HFF-Myc (cell line): ENCODE data around the gene CATSPERD.

Experiments used
- DNase-seq: peaks from one replicate; pipeline ENCODE4 v3.0.0-alpha.2; 2011; ENCODE audit warnings: low read depth; ENCODE audit errors: extremely low read depth
- H3K4me3 ChIP-seq: replicated peaks from 2 replicates; pipeline ENCODE4 v1.5.1; 2011; ENCODE audit warnings: low read depth, mild to moderate bottlenecking, control low read depth, low read length
- TF ChIP-seq, protein P1 (sequence below): IDR thresholded peaks from 2 replicates; pipeline ENCODE4 v1.5.1; 2012; ENCODE audit warnings: mild to moderate bottlenecking, low read depth, low read length, control low read depth; ENCODE audit errors: missing control alignments

CATSPERD gene

DNA sequence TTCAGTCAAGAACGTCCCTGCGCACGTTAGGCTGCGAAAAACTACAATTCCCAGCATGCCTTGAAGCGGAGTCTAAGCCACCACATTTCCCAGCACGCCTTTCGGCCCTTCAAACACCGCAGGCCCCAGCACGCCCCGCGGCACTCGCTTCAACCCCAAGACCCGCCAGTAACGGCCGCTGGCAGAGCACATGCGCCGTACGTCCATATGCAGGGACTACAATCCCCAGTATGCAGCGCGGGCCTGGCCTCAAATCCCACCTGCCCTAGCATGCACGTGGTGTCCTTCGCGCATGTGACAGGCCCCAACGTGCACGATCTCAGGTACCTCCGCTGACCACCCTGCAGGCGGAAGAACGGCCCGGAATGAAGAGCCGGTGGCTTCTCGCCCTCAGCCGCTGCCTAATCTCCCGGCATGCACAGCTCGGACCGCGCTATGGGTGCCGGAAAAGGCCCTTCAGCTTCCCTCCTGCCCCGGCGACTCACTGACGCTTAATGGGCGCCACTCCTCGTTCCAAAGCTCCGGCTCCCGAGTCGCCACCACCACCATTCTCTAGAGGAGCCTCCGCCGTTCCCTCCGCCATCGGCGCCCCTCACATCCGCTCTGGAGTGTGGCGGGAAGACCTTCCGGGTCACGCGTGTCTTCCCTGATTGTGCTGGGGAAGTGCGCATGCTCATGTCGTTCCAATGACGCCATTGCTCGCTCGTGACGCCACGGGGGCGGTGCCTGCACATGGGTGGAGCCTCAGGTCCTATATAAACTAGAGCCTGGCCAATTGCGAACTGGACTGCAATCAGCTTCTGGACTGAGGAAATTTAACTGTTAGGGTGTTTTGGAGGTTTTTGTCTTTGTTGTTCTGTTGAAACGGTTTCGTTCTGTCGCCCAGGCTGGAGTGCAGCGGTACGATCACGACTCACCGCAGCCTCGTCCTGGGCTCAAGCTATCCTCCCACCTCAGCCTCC, 70.4 kb downstream of the CATSPERD start, which contains the start of gene DUS3L:
Gene DUS3L (minus strand): TSS at position 605 of the 962 bp plus-strand sequence. CDS start 22 bp downstream, at position 583.
- peak within 1 kb of the TSS; percentile 81 for H3K4me3 ChIP-seq
- DNase-seq, result peak; percentile 98
- TF ChIP-seq, protein P1, sequence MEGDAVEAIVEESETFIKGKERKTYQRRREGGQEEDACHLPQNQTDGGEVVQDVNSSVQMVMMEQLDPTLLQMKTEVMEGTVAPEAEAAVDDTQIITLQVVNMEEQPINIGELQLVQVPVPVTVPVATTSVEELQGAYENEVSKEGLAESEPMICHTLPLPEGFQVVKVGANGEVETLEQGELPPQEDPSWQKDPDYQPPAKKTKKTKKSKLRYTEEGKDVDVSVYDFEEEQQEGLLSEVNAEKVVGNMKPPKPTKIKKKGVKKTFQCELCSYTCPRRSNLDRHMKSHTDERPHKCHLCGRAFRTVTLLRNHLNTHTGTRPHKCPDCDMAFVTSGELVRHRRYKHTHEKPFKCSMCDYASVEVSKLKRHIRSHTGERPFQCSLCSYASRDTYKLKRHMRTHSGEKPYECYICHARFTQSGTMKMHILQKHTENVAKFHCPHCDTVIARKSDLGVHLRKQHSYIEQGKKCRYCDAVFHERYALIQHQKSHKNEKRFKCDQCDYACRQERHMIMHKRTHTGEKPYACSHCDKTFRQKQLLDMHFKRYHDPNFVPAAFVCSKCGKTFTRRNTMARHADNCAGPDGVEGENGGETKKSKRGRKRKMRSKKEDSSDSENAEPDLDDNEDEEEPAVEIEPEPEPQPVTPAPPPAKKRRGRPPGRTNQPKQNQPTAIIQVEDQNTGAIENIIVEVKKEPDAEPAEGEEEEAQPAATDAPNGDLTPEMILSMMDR, result no peak

DNA sequence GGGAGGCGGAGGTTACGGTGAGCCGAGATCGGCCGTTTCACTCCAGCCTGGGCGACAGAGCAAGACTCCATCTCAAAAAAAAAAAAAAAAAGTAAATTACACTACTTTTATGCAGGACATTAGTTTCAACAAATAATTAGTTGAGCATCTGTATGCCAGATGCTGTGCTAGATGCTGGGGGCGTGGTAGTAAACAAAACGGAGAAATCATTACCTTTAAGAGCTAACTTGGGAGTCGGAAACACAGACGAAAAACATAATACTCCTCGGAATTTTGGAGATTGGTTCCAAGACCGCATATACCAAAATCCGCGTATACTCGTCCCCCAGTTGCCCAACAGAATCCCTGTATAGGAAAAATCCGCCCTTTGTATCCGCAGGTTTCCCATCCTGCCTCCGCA, 71.8 kb downstream of the CATSPERD start:
- TF ChIP-seq, protein P1, result no peak
- peak; percentile 68 for DNase-seq

DNA sequence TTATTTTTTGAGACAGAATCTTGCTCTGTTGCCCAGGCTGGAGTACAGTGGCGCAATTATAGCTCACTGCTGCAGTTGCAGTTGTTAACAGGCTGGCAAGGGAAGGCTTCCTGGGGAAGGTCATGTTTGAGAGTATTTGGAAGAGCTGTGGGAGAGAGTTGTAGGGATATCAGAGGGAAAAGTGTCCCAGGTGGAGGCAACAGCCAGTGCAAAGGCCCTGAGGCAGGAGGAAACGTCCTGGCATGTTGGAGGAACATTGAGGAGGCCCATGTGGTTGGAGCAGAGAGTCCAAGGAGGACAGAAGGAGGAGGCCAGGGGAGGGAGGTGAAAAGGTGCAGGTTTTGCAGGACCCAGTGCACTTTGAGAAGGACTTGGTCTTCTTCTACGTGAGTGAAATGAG, 72.8 kb downstream of the CATSPERD start:
- DNase-seq, result no peak
- no peak overlapping the region for H3K4me3 ChIP-seq
- TF ChIP-seq, protein P1, result no peak

More for the DNA sequence above, 71.8 kb downstream of the CATSPERD start:
- no peak overlapping the region for H3K4me3 ChIP-seq

DNA sequence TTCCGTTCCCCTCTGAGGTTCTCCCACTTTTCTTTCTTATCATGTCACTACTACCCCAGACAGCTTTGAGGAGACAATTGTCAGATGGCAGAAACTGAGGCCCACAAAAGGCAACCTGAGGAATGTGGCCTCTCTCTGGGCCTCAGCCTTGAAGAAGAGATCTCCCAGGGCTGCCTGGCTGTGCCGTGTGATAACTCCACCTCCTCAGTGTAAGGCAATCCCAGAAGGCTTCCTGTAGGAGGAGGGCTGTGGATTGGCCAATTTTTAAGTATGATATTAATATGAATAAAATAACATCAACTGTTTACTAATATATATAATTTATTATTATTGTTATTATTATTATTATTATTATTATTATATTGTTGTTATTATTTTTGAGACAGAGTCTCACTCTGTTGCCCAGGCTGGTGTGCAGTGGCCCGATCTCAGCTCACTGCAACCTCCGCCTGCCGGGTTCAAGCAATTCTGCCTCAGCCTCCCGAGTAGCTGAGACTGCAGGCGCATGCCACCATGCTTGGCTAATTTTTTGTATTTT, 75.0 kb downstream of the CATSPERD start:
- DNase-seq, result no peak
- TF ChIP-seq, protein P1, result no peak
- no peak overlapping the region for H3K4me3 ChIP-seq

DNA sequence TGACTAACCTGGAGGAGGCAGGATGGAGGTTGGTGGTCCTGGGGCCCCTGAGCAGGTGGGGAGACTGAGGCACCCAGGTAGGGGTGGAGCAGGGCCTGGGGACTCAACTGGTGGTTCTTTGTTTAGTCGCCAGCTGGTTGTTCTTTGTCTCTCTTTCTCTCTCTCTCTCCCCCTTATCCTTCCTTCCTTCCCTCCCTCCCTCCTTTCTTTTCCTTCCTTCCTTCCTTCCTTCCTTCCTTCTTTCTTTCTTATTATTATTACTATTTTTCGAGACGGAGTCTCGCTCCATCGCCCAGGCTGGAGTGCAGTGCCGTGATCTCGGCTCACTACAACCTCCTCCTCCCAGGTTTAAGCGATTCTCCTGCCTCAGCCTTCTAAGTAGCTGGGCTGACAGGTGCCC, 77.8 kb downstream of the CATSPERD start:
- no peak for DNase-seq
- TF ChIP-seq, protein P1, result no peak
- no peak overlapping the region for H3K4me3 ChIP-seq

DNA sequence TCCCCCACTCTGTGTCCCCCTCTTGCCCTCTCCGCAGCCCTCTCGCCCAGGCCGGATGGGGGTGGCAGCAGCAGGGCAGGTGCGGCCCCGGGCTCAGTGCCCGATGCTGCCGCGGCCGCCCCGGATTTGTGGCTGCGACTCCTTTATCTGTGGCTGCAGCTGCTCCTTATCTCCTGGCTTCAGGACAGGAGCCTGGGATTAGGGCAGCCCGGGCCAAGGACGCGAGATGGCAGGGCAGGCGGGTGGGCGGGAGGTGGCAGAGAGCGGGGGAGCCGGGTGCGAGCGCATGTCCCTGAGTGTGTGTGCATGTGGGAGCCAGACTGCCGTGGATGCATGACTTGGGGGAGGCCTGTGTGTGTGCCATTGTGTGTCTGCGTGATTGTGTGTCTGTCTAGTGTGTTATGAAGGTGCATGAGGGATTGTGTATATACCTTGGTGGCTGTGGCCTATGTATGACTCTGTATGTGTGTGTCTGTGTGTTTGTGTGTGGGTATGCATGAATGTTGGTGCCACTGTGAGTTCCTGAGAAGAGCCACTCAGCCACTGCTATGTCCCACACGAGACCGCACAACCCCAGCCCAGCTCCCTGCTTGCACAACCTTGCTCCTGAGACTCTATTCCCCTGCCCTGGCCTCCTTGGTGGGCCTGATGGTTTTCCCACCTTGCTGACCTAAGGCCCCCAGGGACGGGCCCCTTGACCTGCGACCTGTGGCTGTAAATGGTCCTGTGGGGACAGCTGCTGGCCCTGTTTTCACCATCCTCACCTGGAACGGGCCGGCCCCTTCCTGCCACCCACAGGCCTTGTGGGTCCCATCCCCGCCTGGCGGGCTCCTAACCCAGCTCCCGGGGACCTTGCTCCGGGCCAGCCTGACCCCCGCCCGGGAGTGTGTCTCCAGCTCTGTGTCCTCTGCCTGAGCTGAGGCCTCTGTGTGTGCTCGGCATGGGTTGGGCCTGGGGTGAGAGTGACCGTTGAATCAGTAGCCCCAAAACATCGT, 79.1 kb downstream of the CATSPERD start:
- no peak overlapping the region for H3K4me3 ChIP-seq
- no peak for DNase-seq
- TF ChIP-seq, protein P1, result no peak
